Esophagus muscularis mucosa (tissue), 4 donors: Measurements from ENCODE around the gene SBNO2. TPM values are rescaled to one million over a fixed set of nuclear protein-coding genes. Genes with fewer than 3 reads are reported as not detected.
A peak's percentile ranks its signal among the peaks of the same experiment; 100 is the strongest.

Source experiments
- DNase-seq: peaks from one replicate; pipeline ENCODE4 v3.0.0-alpha.2; 2017; ENCODE audit errors: extremely low spot score
- H3K27ac ChIP-seq, 4 donors: fragments of 200-600 bp; sonication (generic); replicated peaks in 1 of 4; 1 replicate in 3 of 4; 2 replicates in 1 of 4; pipeline ENCODE4 v1.5.1; 2016 to 2019; ENCODE audit warnings: mild to moderate bottlenecking in 1 of 4
- H3K27me3 ChIP-seq, 4 donors: fragments of 200-600 bp; sonication (generic); one replicate each; pipeline versions ENCODE4 v1.5.1 to v1.6.0; 2016 to 2019
- H3K36me3 ChIP-seq, 4 donors: fragments of 200-600 bp; sonication (generic); one replicate each; pipeline ENCODE4 v1.5.1; 2016 to 2019
- H3K4me1 ChIP-seq, 4 donors: fragments of 200-600 bp; sonication (generic); one replicate each; pipeline ENCODE4 v1.5.1; 2016 to 2019
- H3K4me3 ChIP-seq, 4 donors: fragments of 200-600 bp; sonication (generic); 1 replicate in 2 of 4; 2 replicates in 2 of 4; pipeline ENCODE4 v1.5.1; 2016 to 2019; ENCODE audit warnings: mild to moderate bottlenecking in 4 of 4, moderate library complexity in 1 of 4
- H3K9me3 ChIP-seq, 4 donors: fragments of 200-600 bp; sonication (generic); 1 replicate in 3 of 4; 2 replicates in 1 of 4; pipeline ENCODE4 v1.5.1; 2016 to 2019
- CTCF ChIP-seq, 3 experiments: fragments of 200-600 bp in 2 of 3; fragments of 450-650 bp in 1 of 3; sonication (generic) in 2 of 3; IDR thresholded peaks; one replicate each; pipeline ENCODE4 v1.5.1; 2017 to 2019; ENCODE audit warnings: antibody characterized with exemption in 3 of 3, mild to moderate bottlenecking in 2 of 3, moderate library complexity in 1 of 3
- EP300 ChIP-seq: sonication (generic); formaldehyde crosslinking; IDR thresholded peaks from one replicate; pipeline ENCODE4 v1.6.1; 2017; ENCODE audit warnings: antibody characterized with exemption
- POLR2A ChIP-seq: fragments of 450-650 bp; IDR thresholded peaks from one replicate; pipeline ENCODE4 v1.6.1; 2017; ENCODE audit warnings: antibody characterized with exemption, moderate library complexity, mild to moderate bottlenecking, low read depth
- POLR2AphosphoS5 ChIP-seq, 2 donors: sonication (generic); formaldehyde crosslinking; IDR thresholded peaks; one replicate each; pipeline ENCODE4 v1.6.1; 2017; ENCODE audit warnings: antibody characterized with exemption in 2 of 2
- WGBS: methylation state at CpG from one replicate; pipeline ENCODE4 v1.1.5; 2018; 5-methylcytosine and 5-hydroxymethylcytosine counted together
- intact Hi-C: fragments of 100-400 bp; cut with DNase I; formaldehyde crosslinking; loops from one replicate; pipeline ENCODE4 v1.15.1; 2023
- total RNA-seq, 4 donors: library from RNA; depleted of rRNA; stranded (reverse); fragments of >200 nt; gene quantifications; one replicate each; pipeline versions ENCODE4 v1.1.0 to v1.2.1, GENCODE V29; 2016

Gene SBNO2
- total RNA-seq, 4 donors from 2014 or later, result 16.2 to 141 (median 30.5) TPM

GRCh38 chr19:1112268-1113029 is 61.6 kb downstream of the SBNO2 start:
- no peaks in the 10 kb centered on the region for H3K27me3 ChIP-seq
- H3K4me1 ChIP-seq, result peaks cover 21 to 45% (median 33%) of the 10 kb centered on the region in 4 donors
- peak overlapping the region; percentile 76 to 83 (median 77) for H3K27ac ChIP-seq
- no peak for DNase-seq
- TF ChIP-seq POLR2AphosphoS5 (IDR thresholded peaks at IDR 0.05) (peak in 1 of 2 donors; percentile 4), CTCF (IDR thresholded peaks at IDR 0.05) (no peak)
- H3K4me3 ChIP-seq, result no peak overlapping the region
- H3K36me3 ChIP-seq, result peaks cover 45 to 97% (median 91%) of the 10 kb centered on the region in 4 donors
- no peaks in the 10 kb centered on the region for H3K9me3 ChIP-seq
- 89% methylated on average over 10 of the region's 71 CpGs for WGBS
- intact Hi-C loops, result loop anchor here (5.0 kb wide), 1 partner anchor 80 kb away; no protein-coding TSS in a partner anchor

- no peak for TF ChIP-seq CTCF (IDR thresholded peaks at IDR 0.05)
- no peak for TF ChIP-seq EP300
- TF ChIP-seq POLR2AphosphoS5 (IDR thresholded peaks at IDR 0.05), result no peak
- TF ChIP-seq POLR2A, result no peak
- 70% methylated on average over 9 of the region's 18 CpGs for WGBS
- H3K36me3 ChIP-seq, result peaks cover 44 to 97% (median 91%) of the 10 kb centered on the region in 4 donors
These were observed 62.3 kb downstream of the SBNO2 start for GRCh38 chr19:1111641-1112267.

GRCh38 chr19:1110809-1111640 is 63.0 kb downstream of the SBNO2 start:
- Histone ChIP-seq H3K27me3 (no peaks in the 10 kb centered on the region), H3K27ac (peak overlapping the region; percentile 76 to 83 (median 77)), H3K4me3 (no peak overlapping the region), H3K4me1 (peaks cover 28 to 59% (median 41%) of the 10 kb centered on the region in 4 donors), H3K36me3 (peaks cover 41 to 97% (median 91%) of the 10 kb centered on the region in 4 donors), H3K9me3 (no peaks in the 10 kb centered on the region)
- 83% methylated on average over 12 of the region's 18 CpGs for WGBS
- DNase-seq, result no peak
- intact Hi-C loops, result loop anchor here (5.0 kb wide), 1 partner anchor 81 kb away; no protein-coding TSS in a partner anchor
- no peak for TF ChIP-seq CTCF (IDR thresholded peaks at IDR 0.05)
- no peak for TF ChIP-seq EP300
- no peak for TF ChIP-seq POLR2AphosphoS5 (IDR thresholded peaks at IDR 0.05)
- TF ChIP-seq POLR2A, result no peak

More at GRCh38 chr19:1111641-1112267, 62.3 kb downstream of the SBNO2 start:
- Histone ChIP-seq H3K27me3 (no peaks in the 10 kb centered on the region), H3K4me3 (no peak overlapping the region), H3K9me3 (no peaks in the 10 kb centered on the region), H3K4me1 (peaks cover 23 to 52% (median 36%) of the 10 kb centered on the region in 4 donors), H3K27ac (peak overlapping the region; percentile 76 to 83 (median 77))
- no peak for DNase-seq
- intact Hi-C loops, result loop anchor here (5.0 kb wide), 1 partner anchor 81 kb away; no protein-coding TSS in a partner anchor

GRCh38 chr19:1109697-1110671 is 64.1 kb downstream of the SBNO2 start:
- Histone ChIP-seq H3K9me3 (no peaks in the 10 kb centered on the region), H3K4me3 (no peak overlapping the region), H3K4me1 (peaks cover 39 to 69% (median 52%) of the 10 kb centered on the region in 4 donors), H3K27ac (peak overlapping the region in 1 of 4 donors; percentile 14), H3K36me3 (peaks cover 39 to 90% (median 85%) of the 10 kb centered on the region in 4 donors), H3K27me3 (no peaks in the 10 kb centered on the region)
- intact Hi-C loops, result loop anchor here (5.0 kb wide), 1 partner anchor 82 kb away; no protein-coding TSS in a partner anchor
- no peak for DNase-seq
- 91% methylated on average over 32 of the region's 54 CpGs for WGBS
- no peak for TF ChIP-seq EP300
- no peak for TF ChIP-seq CTCF (IDR thresholded peaks at IDR 0.05)
- peak in 1 of 2 donors; percentile 2 for TF ChIP-seq POLR2AphosphoS5 (IDR thresholded peaks at IDR 0.05)
- no peak for TF ChIP-seq POLR2A
